ENCODE data around the gene KAZN. TPM values are rescaled to one million over a fixed set of nuclear protein-coding genes. Genes with fewer than 3 reads are reported as not detected.
A peak's percentile ranks its signal among the peaks of the same experiment; 100 is the strongest.

The KAZN gene
- total RNA-seq, 1 experiment from 2014 or later = 15.6 TPM

DNA sequence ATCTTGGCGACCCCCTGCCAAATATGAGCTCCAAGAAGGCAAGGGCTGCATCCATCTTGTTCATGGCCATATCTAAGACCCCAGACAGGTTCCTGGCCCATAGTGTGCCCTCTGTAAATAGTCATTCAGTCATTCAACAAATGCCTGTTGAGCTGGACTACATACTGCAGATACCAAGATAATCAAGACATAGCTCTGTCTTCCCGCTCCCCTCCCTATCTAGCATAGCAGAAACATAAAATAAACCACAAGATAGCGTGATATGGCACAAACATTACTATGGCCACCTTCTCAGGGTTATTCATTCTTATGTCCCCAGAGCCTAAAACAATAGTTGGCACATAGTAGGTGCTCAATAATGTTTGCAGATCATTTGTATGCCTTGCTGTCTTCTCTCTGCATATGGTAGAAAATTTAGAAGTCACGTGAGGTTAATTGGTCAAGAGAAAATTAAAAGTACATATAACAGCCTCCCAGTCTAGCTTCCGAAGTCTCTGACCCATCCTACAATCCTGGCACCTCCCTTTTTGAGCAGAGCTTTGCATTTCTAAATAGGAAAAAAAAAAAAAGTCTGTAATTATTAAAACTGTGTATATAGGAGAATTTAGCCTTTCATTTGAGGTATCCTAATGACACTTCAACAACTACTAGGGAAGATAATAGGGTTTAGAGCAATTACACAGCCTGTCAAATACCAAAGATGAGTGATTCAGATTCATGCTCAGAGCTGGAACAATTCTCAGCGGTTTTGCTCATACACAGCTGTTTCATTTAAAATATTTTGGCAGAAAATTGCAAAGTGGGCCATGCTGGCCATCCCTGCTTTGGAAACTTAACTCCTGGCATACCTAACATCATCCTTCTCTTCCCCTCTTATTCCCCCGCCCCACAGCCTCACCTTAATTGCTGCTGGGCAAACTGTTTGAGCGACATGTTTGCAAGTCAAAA is 219.0 kb downstream of the KAZN start:
- no peak overlapping the region for H3K4me3 ChIP-seq
- H3K79me2 ChIP-seq (ENCODE audit: low read depth) = no peaks in the 10 kb centered on the region
- TF ChIP-seq, protein P1, sequence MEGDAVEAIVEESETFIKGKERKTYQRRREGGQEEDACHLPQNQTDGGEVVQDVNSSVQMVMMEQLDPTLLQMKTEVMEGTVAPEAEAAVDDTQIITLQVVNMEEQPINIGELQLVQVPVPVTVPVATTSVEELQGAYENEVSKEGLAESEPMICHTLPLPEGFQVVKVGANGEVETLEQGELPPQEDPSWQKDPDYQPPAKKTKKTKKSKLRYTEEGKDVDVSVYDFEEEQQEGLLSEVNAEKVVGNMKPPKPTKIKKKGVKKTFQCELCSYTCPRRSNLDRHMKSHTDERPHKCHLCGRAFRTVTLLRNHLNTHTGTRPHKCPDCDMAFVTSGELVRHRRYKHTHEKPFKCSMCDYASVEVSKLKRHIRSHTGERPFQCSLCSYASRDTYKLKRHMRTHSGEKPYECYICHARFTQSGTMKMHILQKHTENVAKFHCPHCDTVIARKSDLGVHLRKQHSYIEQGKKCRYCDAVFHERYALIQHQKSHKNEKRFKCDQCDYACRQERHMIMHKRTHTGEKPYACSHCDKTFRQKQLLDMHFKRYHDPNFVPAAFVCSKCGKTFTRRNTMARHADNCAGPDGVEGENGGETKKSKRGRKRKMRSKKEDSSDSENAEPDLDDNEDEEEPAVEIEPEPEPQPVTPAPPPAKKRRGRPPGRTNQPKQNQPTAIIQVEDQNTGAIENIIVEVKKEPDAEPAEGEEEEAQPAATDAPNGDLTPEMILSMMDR (conservative IDR thresholded peaks at IDR 0.05) = no peak
- no peak for TF ChIP-seq EZH2 (IDR thresholded peaks at IDR 0.05; ENCODE audit: low read depth)
- no peaks in the 10 kb centered on the region for H3K9me2 ChIP-seq (ENCODE audit: insufficient read depth)
- H3F3A ChIP-seq (ENCODE audit: insufficient read depth, low read depth) = no peaks in the 10 kb centered on the region
- H2AFZ ChIP-seq = no peak overlapping the region
- no peak overlapping the region for H3K27ac ChIP-seq
- no peaks in the 10 kb centered on the region for H3K9me3 ChIP-seq (ENCODE audit: insufficient read depth, low read depth)
- no peaks in the 10 kb centered on the region for H3K4me1 ChIP-seq (replicated peaks; ENCODE audit: insufficient read depth)
- no peak for DNase-seq
- ChIA-PET POLR2A (ENCODE audit: unreplicated experiment) (no interaction called here), CTCF (interaction anchor here (0.6 kb wide), 2 partner anchors 231 to 1118 kb away, joined by 7 to 13 read pairs; no protein-coding TSS in a partner anchor)
- peaks cover 11% of the 10 kb centered on the region; the same call in 1 of the 2 replicates for H3K27me3 ChIP-seq (ENCODE audit: insufficient read depth, low read depth)
- no peak overlapping the region for H3K4me2 ChIP-seq
- intact Hi-C loops (cut with micrococcal nuclease; ENCODE audit: unreplicated experiment) = no loop called here
- BruUV-seq (replicated peaks) = no TSS peak
- H4K20me1 ChIP-seq (ENCODE audit: insufficient read depth) = no peaks in the 10 kb centered on the region
- no peaks in the 10 kb centered on the region for H3K36me3 ChIP-seq (ENCODE audit: low read depth)

DNA sequence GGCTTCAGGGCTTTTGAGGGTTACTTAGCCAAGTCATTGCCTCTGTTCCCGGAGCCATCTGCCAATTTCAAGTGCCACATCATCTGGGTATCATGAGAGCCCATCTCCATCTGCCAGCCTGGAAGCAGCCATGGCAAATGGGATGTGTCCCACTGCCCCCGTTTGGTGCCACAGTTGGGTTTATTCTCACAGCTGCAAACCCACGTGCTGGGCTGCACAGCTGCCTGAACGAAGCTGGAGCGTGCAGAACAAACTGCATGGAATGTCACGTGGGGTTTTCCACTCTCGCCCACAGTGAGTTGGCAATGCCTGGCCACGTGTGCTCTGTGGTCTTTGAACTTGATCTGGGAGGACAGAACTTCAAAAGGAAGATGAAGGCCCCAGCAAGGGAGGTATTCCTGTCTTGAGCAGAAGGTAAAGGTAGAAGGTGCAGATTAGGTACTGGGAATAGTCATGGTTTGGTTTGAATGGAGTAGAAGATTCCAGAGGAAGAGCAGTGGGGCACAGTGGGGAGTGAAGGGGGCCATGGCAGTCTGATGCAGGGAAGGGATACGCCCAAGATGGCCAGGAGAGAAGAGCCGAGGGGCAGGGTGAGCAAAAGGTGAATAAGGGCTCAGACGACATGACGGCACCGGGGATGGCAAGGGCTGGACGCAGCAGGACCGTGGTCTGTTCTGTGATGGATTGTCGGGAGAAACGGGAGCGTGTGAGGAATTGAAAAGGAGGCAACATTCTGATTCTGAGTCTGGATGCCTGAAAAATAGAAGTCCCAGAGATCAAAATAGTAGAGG is 222.0 kb downstream of the KAZN start:
- intact Hi-C loops (cut with micrococcal nuclease; ENCODE audit: unreplicated experiment) = no loop called here

DNA sequence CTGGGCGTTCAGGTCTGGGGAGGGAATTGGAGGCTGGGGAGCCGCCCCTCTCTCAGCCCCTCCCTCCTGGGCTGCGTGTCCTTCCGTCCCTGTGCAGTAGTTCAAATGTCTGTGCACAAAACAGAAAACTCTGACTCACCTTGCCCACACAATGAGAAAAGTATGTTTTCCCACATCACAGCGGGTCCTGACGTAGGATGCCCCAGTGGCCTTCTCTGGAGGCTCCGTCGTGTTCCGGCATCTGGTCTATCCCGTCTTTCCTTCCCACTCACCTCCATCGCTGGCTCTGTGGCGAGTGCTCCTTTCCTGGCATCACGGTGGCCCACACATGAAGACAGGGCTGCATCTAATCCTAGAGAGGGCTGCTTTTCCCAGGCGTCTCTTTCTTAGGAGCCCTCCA is 224.0 kb downstream of the KAZN start:
- DNase-seq = peak in 1 of 2 experiments; percentile 21
- no TSS peak for BruUV-seq (replicated peaks)
- H3F3A ChIP-seq (ENCODE audit: insufficient read depth, low read depth) = no peaks in the 10 kb centered on the region
- H4K20me1 ChIP-seq (ENCODE audit: insufficient read depth) = no peaks in the 10 kb centered on the region
- ChIA-PET CTCF (no interaction called here), POLR2A (ENCODE audit: unreplicated experiment) (no interaction called here)
- H3K79me2 ChIP-seq (ENCODE audit: low read depth) = no peaks in the 10 kb centered on the region
- H3K4me1 ChIP-seq (replicated peaks; ENCODE audit: insufficient read depth) = no peaks in the 10 kb centered on the region
- H3K9me2 ChIP-seq (ENCODE audit: insufficient read depth) = no peaks in the 10 kb centered on the region
- H3K4me2 ChIP-seq = no peak overlapping the region
- H3K9me3 ChIP-seq (ENCODE audit: insufficient read depth, low read depth) = no peaks in the 10 kb centered on the region
- no peak for TF ChIP-seq EZH2 (IDR thresholded peaks at IDR 0.05; ENCODE audit: low read depth)
- TF ChIP-seq, protein P1 (conservative IDR thresholded peaks at IDR 0.05) = no peak
- no peak overlapping the region for H3K4me3 ChIP-seq
- peaks cover 11% of the 10 kb centered on the region; the same call in 1 of the 2 replicates for H3K27me3 ChIP-seq (ENCODE audit: insufficient read depth, low read depth)
- H3K36me3 ChIP-seq (ENCODE audit: low read depth) = no peaks in the 10 kb centered on the region
- no peak overlapping the region for H2AFZ ChIP-seq
- no peak overlapping the region for H3K27ac ChIP-seq
- intact Hi-C loops (cut with micrococcal nuclease; ENCODE audit: unreplicated experiment) = no loop called here

More for the DNA sequence above, 222.0 kb downstream of the KAZN start:
- Histone ChIP-seq H3K9me2 (ENCODE audit: insufficient read depth) (no peaks in the 10 kb centered on the region), H2AFZ (no peak overlapping the region), H3K4me2 (no peak overlapping the region), H3K27me3 (ENCODE audit: insufficient read depth, low read depth) (peaks cover 11% of the 10 kb centered on the region; the same call in 1 of the 2 replicates), H3F3A (ENCODE audit: insufficient read depth, low read depth) (no peaks in the 10 kb centered on the region), H3K4me1 (replicated peaks; ENCODE audit: insufficient read depth) (no peaks in the 10 kb centered on the region), H4K20me1 (ENCODE audit: insufficient read depth) (no peaks in the 10 kb centered on the region), H3K79me2 (ENCODE audit: low read depth) (no peaks in the 10 kb centered on the region), H3K4me3 (no peak overlapping the region), H3K36me3 (ENCODE audit: low read depth) (no peaks in the 10 kb centered on the region), H3K9me3 (ENCODE audit: insufficient read depth, low read depth) (no peaks in the 10 kb centered on the region), H3K27ac (no peak overlapping the region)
- no peak for DNase-seq
- BruUV-seq (replicated peaks) = no TSS peak
- CTCF ChIA-PET = no interaction called here
- TF ChIP-seq, protein P1 (conservative IDR thresholded peaks at IDR 0.05) = no peak
- TF ChIP-seq EZH2 (IDR thresholded peaks at IDR 0.05; ENCODE audit: low read depth) = no peak
- POLR2A ChIA-PET (ENCODE audit: unreplicated experiment) = no interaction called here
